ENCODE data around the gene NCOR2.

The NCOR2 gene

GRCh38 chr12:124557518-124558223 lies 9.7 kb downstream of the NCOR2 start:
- DNase-seq = no peak

GRCh38 chr12:124556896-124557501 lies 10.4 kb downstream of the NCOR2 start:
- DNase-seq = no peak

- no peak for DNase-seq
Measured at GRCh38 chr12:124556074-124556466, 11.3 kb downstream of the NCOR2 start.

- no peak for DNase-seq
Measured at GRCh38 chr12:124555168-124556073, 12.0 kb downstream of the NCOR2 start.

GRCh38 chr12:124554429-124555029 lies 12.9 kb downstream of the NCOR2 start:
- no peak for DNase-seq

GRCh38 chr12:124553862-124554428 lies 13.5 kb downstream of the NCOR2 start:
- no peak for DNase-seq

GRCh38 chr12:124551268-124552144 lies 15.9 kb downstream of the NCOR2 start:
- peak; percentile 12 for DNase-seq

GRCh38 chr12:124550123-124551089 lies 17.0 kb downstream of the NCOR2 start:
- no peak for DNase-seq

- no peak for DNase-seq
Measured at GRCh38 chr12:124549629-124550028, 17.8 kb downstream of the NCOR2 start.

- no peak for DNase-seq
Measured at GRCh38 chr12:124548854-124549378, 18.5 kb downstream of the NCOR2 start.

GRCh38 chr12:124547626-124548025 lies 19.8 kb downstream of the NCOR2 start:
- DNase-seq = no peak

GRCh38 chr12:124545508-124546418 lies 21.6 kb downstream of the NCOR2 start:
- DNase-seq = peak; percentile 34

- no peak for DNase-seq
Measured at GRCh38 chr12:124544983-124545382, 22.4 kb downstream of the NCOR2 start.

- no peak for DNase-seq
Measured at GRCh38 chr12:124544311-124544970, 23.0 kb downstream of the NCOR2 start.

GRCh38 chr12:124543590-124544310 lies 23.7 kb downstream of the NCOR2 start:
- no peak for DNase-seq

GRCh38 chr12:124543052-124543589 lies 24.3 kb downstream of the NCOR2 start:
- peak; percentile 50 for DNase-seq
